ENCODE data around the gene DAP. TPM values are rescaled to one million over a fixed set of nuclear protein-coding genes. Genes with fewer than 3 reads are reported as not detected.

The DAP gene
- polyA plus RNA-seq, 2 of the 4 experiments (the other 2 are of a cell fraction) = 24.2 to 54.9 TPM

GRCh38 chr5:10797261-10797660, 36.2 kb upstream of the DAP start:
- Histone ChIP-seq H3K9me3 (no peaks in the 10 kb centered on the region), H3K27ac (no peak overlapping the region), H3K4me2 (no peak overlapping the region), H3K4me1 (no peaks in the 10 kb centered on the region), H3K4me3 (no peak overlapping the region)
- ChIA-PET CTCF (interaction anchor here (0.9 kb wide), 1 partner anchor 102 kb away, joined by 4 read pairs; no protein-coding TSS in a partner anchor), POLR2A (no interaction called here)
- WGBS (ENCODE audit: missing lambda C conversion rate) = 52% methylated on average over 3 of the region's 3 CpGs
- DNase-seq (ENCODE audit: low read depth in 1 of 2, low spot score in 1 of 2) (no peak), ATAC-seq (no peak), FAIRE-seq (no peak)
- no peak for TF ChIP-seq RNF2 (IDR thresholded peaks at IDR 0.05; ENCODE audit: borderline replicate concordance, low read depth)

- DNase-seq (ENCODE audit: low read depth in 1 of 2, low spot score in 1 of 2) = no peak
- ChIA-PET CTCF (no interaction called here), POLR2A (no interaction called here)
- 36% methylated on average over 6 of the region's 6 CpGs for WGBS (ENCODE audit: missing lambda C conversion rate)
- TF ChIP-seq ZNF302 (CRISPR knock-in tag; IDR thresholded peaks at IDR 0.05) (no peak), SMC3 (IDR thresholded peaks at IDR 0.05) (no peak), HOXA7 (CRISPR knock-in tag; IDR thresholded peaks at IDR 0.05) (no peak), RFX5 (IDR thresholded peaks at IDR 0.05) (no peak), ATOH8 (CRISPR knock-in tag; IDR thresholded peaks at IDR 0.05; ENCODE audit: low read depth) (no peak), PHF8 (IDR thresholded peaks at IDR 0.05; ENCODE audit: borderline replicate concordance, low read depth) (no peak), FOXS1 (CRISPR knock-in tag; IDR thresholded peaks at IDR 0.05) (no peak), KDM1A (IDR thresholded peaks at IDR 0.05; ENCODE audit: low read depth) (no peak), TP53 (CRISPR knock-in tag; IDR thresholded peaks at IDR 0.05) (no peak), JUN (IDR thresholded peaks at IDR 0.05) (no peak), POLR2AphosphoS2 (conservative IDR thresholded peaks at IDR 0.05; ENCODE audit: low read length) (no peak), SREBF2 (IDR thresholded peaks at IDR 0.05) (no peak), CBX2 (IDR thresholded peaks at IDR 0.05; ENCODE audit: borderline replicate concordance, low read depth) (no peak), GATA3 (IDR thresholded peaks at IDR 0.05; ENCODE audit: borderline replicate concordance) (no peak), RNF2 (IDR thresholded peaks at IDR 0.05; ENCODE audit: borderline replicate concordance, low read depth) (no peak), POLR2A (IDR thresholded peaks at IDR 0.05; ENCODE audit: low read length) (no peak)
- H3K27ac ChIP-seq = no peak overlapping the region
- no peak for FAIRE-seq
- no peak overlapping the region for H3K4me3 ChIP-seq
- no peak overlapping the region for H3K4me2 ChIP-seq
- H3K9me3 ChIP-seq = no peaks in the 10 kb centered on the region
- H3K4me1 ChIP-seq = peaks cover 6% of the 10 kb centered on the region; the same call in 1 of the 3 replicates
- ATAC-seq = no peak
Measured at GRCh38 chr5:10793785-10794184, 32.8 kb upstream of the DAP start.

GRCh38 chr5:10792336-10792735, 31.3 kb upstream of the DAP start:
- Histone ChIP-seq H3K27ac (no peak overlapping the region), H3K9me3 (no peaks in the 10 kb centered on the region), H3K4me1 (peaks cover 10% of the 10 kb centered on the region; the same call in 1 of the 3 replicates), H3K4me3 (no peak overlapping the region), H3K4me2 (no peak overlapping the region)
- ChIA-PET POLR2A (no interaction called here), CTCF (no interaction called here)
- FAIRE-seq (no peak), ATAC-seq (no peak), DNase-seq (ENCODE audit: low read depth in 1 of 2, low spot score in 1 of 2) (no peak)
- 36% methylated on average over 1 of the region's 1 CpG for WGBS (ENCODE audit: missing lambda C conversion rate)
- TF ChIP-seq RARB (CRISPR knock-in tag; IDR thresholded peaks at IDR 0.05) (no peak), PHF8 (IDR thresholded peaks at IDR 0.05; ENCODE audit: borderline replicate concordance, low read depth) (no peak), MAX (IDR thresholded peaks at IDR 0.05) (no peak), EP300 (IDR thresholded peaks at IDR 0.05) (no peak), HDAC2 (IDR thresholded peaks at IDR 0.05) (no peak), EHF (CRISPR knock-in tag; IDR thresholded peaks at IDR 0.05) (no peak), REST (IDR thresholded peaks at IDR 0.05) (no peak), USF2 (IDR thresholded peaks at IDR 0.05) (no peak), RNF2 (IDR thresholded peaks at IDR 0.05; ENCODE audit: borderline replicate concordance, low read depth) (no peak)

Data from A549 (cell line).